HFFc6 (cell line): ENCODE results near the gene STAB1. TPM values are rescaled to one million over a fixed set of nuclear protein-coding genes. Genes with fewer than 3 reads are reported as not detected.

Experiments used
- DNase-seq: peaks from one replicate; pipeline ENCODE4 v3.0.0-alpha.2; 2018
- H3K27ac Mint-ChIP-seq: 2 replicates; pipeline ENCODE4 v1.8.0; 2020; ENCODE audit warnings: mild to moderate bottlenecking, mixed read lengths
- H3K27me3 Mint-ChIP-seq: 2 replicates; pipeline ENCODE4 v1.8.0; 2021; ENCODE audit warnings: mild to moderate bottlenecking, moderate library complexity, mixed read lengths; ENCODE audit not compliant: insufficient read depth
- H3K36me3 Mint-ChIP-seq: 2 replicates; pipeline ENCODE4 v1.8.0; 2021; ENCODE audit warnings: low read depth, mixed read lengths
- H3K4me1 Mint-ChIP-seq: 2 replicates; pipeline ENCODE4 v1.8.0; 2020; ENCODE audit warnings: low read depth, mixed read lengths
- H3K4me3 Mint-ChIP-seq: 2 replicates; pipeline ENCODE4 v1.8.0; 2020; ENCODE audit warnings: mild to moderate bottlenecking, moderate library complexity, mixed read lengths
- H3K9me3 Mint-ChIP-seq: 2 replicates; pipeline ENCODE4 v1.8.0; 2020; ENCODE audit warnings: mild to moderate bottlenecking, mixed read lengths
- total RNA-seq, 6 experiments: library from RNA; stranded (reverse); fragmentation: NEBNext Ultra II Directional; extraction: Animal tissue kit (Norgen Biotek cat#: 25700); gene quantifications; 2 replicates in 1 of 6; 3 replicates in 5 of 6; pipeline ENCODE4 v1.2.3, GENCODE V29; 2021
- TF ChIP-seq, protein P1 (sequence below): fragments of 200-600 bp; sonication (generic); IDR thresholded peaks from 2 replicates; pipeline ENCODE4 v1.5.0; 2021; ENCODE audit warnings: antibody characterized with exemption, mild to moderate bottlenecking

The STAB1 gene
- total RNA-seq, 6 experiments from 2014 or later, result not detected

DNA sequence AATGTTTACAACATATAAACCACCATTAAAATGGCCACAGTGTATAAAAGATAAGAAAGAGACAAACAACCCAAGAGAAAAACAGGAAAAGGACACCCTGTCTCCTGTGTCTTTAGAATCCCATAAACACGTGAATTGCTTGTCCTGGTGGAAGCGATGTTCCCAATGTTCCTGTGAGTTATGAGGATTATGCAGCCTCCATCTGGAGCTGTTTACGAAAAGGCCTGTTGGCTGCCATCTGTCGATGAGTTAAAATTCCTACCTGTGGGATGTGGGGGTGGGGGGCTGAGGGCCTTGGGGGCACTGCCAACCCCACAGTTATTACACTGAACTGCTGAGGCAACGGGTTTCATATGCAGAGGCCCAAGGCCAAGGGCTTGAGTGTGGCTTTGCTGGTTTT is 26.1 kb upstream of the STAB1 start:
- no peak for DNase-seq
- H3K36me3 Mint-ChIP-seq, result peaks cover 31% of the 10 kb centered on the region
- H3K4me3 Mint-ChIP-seq, result no peak overlapping the region
- no peaks in the 10 kb centered on the region; the same call in none of the 2 replicates for H3K27me3 Mint-ChIP-seq
- no peaks in the 10 kb centered on the region for H3K9me3 Mint-ChIP-seq
- peaks cover 27% of the 10 kb centered on the region for H3K4me1 Mint-ChIP-seq
- TF ChIP-seq, protein P1, sequence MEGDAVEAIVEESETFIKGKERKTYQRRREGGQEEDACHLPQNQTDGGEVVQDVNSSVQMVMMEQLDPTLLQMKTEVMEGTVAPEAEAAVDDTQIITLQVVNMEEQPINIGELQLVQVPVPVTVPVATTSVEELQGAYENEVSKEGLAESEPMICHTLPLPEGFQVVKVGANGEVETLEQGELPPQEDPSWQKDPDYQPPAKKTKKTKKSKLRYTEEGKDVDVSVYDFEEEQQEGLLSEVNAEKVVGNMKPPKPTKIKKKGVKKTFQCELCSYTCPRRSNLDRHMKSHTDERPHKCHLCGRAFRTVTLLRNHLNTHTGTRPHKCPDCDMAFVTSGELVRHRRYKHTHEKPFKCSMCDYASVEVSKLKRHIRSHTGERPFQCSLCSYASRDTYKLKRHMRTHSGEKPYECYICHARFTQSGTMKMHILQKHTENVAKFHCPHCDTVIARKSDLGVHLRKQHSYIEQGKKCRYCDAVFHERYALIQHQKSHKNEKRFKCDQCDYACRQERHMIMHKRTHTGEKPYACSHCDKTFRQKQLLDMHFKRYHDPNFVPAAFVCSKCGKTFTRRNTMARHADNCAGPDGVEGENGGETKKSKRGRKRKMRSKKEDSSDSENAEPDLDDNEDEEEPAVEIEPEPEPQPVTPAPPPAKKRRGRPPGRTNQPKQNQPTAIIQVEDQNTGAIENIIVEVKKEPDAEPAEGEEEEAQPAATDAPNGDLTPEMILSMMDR, result no peak
- H3K27ac Mint-ChIP-seq, result peak overlapping the region; percentile 48; the same call in 1 of the 2 replicates

DNA sequence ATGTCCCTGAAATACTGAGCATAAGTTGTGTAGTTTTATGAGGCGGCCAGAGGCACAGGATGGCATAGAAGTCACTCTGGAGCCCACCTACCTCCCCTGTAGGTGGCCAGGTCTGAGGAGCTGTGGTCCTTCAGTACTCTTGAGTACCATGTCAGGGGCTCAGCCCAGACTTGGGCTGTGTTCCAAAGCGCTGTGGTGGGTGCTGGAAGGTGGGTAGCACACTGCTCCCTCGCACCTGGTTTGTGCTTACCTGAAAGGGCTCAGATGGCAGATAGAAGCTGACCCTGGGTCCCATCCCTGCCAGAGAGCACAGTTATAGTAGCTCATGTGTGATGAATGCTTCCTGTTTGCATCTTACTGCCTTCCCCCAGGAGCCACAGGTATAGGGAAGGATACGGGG is 24.2 kb upstream of the STAB1 start:
- TF ChIP-seq, protein P1, result no peak
- Mint-ChIP-seq H3K27me3 (no peaks in the 10 kb centered on the region; the same call in none of the 2 replicates), H3K27ac (no peak overlapping the region), H3K9me3 (no peaks in the 10 kb centered on the region), H3K4me1 (peaks cover 20% of the 10 kb centered on the region), H3K36me3 (peaks cover 26% of the 10 kb centered on the region), H3K4me3 (no peak overlapping the region)
- DNase-seq, result no peak

DNA sequence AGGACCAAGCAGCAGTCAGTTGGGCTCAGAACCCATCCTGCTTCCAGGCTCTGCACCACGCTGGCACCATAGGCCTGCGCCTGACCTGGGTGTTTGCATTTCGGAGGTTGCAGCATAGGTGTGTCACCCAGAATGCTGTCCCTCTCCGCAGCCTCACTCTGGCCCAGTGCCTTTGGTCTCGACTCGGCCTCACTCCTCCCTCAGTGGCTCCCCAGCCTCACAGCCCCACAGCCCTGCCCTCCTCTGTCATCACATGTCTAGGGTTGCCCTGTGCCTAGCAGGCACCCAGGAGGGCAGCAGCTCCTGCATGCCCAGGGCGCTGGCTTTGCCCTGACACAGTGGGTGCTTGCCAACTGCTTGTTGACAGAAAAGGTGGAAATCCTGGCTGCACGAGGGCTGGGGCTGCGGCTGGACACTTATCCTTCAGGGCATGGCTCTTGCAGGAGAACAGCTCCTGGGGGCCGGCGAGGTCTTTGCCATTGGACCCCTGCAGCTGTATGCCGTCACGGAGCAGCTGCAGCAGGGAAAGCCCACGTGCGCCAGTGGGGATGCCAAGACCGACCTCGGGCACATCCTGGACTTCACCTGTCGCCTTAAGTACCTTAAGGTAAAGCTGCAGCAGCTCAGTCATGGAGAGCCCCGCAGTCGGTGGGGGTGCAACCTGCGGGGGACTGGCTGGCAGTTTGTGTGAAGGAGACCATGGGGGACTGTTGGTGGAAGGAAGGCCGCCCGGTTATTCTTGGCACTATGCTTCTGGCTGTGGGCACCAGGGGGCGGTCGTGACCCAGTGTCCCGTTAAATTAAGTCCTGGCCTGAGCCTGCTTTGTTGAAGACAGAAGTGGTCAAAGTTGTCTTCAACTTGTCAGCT is 23.5 kb upstream of the STAB1 start:
- DNase-seq, result no peak
- H3K27ac Mint-ChIP-seq, result no peak overlapping the region
- H3K4me1 Mint-ChIP-seq, result peaks cover 13% of the 10 kb centered on the region
- H3K9me3 Mint-ChIP-seq, result no peaks in the 10 kb centered on the region
- H3K4me3 Mint-ChIP-seq, result no peak overlapping the region
- H3K36me3 Mint-ChIP-seq, result peaks cover 21% of the 10 kb centered on the region
- TF ChIP-seq, protein P1, result peak; percentile 80
- no peaks in the 10 kb centered on the region; the same call in 1 of the 2 replicates for H3K27me3 Mint-ChIP-seq

DNA sequence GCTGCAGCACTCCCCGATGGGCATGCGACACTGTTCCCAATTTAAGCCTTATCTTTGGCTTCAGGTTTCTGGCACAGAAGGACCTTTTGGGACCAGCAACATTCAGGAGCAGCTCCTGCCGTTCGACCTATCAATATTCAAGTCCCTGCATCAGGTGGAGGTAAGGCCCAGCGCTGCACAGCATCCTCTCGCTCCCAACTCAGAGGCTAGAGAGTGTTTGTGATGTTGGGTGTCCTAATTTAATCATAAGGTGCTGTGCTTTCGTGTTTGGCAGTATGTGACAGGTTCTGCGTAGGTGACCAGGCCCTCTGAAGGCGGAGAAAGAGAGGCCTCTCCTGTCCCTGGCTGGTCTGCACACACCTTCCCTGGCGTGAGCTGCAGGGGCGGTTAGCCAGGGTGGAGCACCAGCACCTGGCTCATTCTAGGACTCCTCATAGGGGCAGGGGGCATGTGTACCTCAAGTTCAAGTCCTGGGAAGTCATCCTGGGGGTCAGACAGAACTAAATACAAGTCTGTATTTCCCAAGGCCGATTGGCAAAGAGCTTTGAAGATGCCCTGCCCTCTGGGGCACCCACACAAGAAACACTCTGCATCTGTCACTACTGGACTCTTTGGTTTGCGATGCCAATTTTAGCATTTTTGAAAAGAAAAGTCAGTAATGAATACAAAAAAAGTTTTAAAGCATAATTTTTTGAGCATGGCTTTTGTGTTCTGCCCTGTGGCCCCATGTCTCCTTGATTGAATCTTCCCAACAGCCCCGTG is 22.7 kb upstream of the STAB1 start:
- no peak overlapping the region for H3K27ac Mint-ChIP-seq
- peaks cover 11% of the 10 kb centered on the region for H3K4me1 Mint-ChIP-seq
- TF ChIP-seq, protein P1, result peak; percentile 22; the same call in 1 of the 2 replicates
- H3K9me3 Mint-ChIP-seq, result no peaks in the 10 kb centered on the region
- no peak overlapping the region for H3K4me3 Mint-ChIP-seq
- H3K36me3 Mint-ChIP-seq, result peaks cover 21% of the 10 kb centered on the region
- no peaks in the 10 kb centered on the region; the same call in 1 of the 2 replicates for H3K27me3 Mint-ChIP-seq
- no peak for DNase-seq

DNA sequence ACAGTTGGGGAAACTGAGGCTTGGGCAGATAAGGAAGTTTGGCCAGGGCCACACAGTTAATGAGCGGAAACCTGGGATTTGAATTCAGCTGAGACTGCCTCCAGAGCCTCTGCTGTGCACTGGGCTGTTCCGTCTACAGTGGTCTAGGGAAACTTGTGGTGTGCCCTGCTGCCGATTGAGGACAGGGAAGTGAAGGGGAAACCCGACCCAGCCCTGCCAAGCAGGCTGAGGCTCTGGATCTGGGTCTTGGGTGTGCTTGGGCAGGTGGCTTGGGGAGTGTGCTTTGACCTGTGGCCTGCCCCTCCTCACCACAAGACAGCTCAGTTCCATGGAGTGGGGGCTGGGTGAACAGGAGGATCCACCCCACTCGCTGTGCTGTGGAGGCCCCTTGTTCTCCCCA is 22.1 kb upstream of the STAB1 start:
- Mint-ChIP-seq H3K9me3 (no peaks in the 10 kb centered on the region), H3K27me3 (no peaks in the 10 kb centered on the region; the same call in 1 of the 2 replicates), H3K4me3 (no peak overlapping the region), H3K36me3 (peaks cover 21% of the 10 kb centered on the region), H3K27ac (no peak overlapping the region), H3K4me1 (peaks cover 10% of the 10 kb centered on the region)
- TF ChIP-seq, protein P1, result no peak
- no peak for DNase-seq
